Skin of body (tissue), 2 donors: ENCODE data around the gene HNRNPM. TPM values are rescaled to one million over a fixed set of nuclear protein-coding genes. Genes with fewer than 3 reads are reported as not detected.
A peak's percentile ranks its signal among the peaks of the same experiment; 100 is the strongest.
"Not testable (repeated sequence)": the region's sequence is repeated elsewhere in the genome, so short reads cannot be mapped to it uniquely, and the experiment has no call there.

ENCODE experiments used
- DNase-seq: peaks from one replicate; lab custom pipeline; 2025; lab: John Stamatoyannopoulos, UW
- total RNA-seq: library from RNA; depleted of rRNA; stranded (reverse); fragments of >200 nt; gene quantifications from one replicate; pipeline ENCODE4 v1.2.3, GENCODE V29; 2014

HNRNPM gene
- 94.2 TPM for total RNA-seq

GRCh38 chr19:8444677-8445487, at the start of gene HNRNPM:
HNRNPM (plus strand) TSS chr19:8444975; CDS start chr19:8444999, 24 bp downstream.
- DNase-seq, result peak; percentile 94

GRCh38 chr19:8395621-8396082, 49.1 kb upstream of the HNRNPM start:
- DNase-seq, result no peak

- no peak for DNase-seq
Measured at GRCh38 chr19:8396185-8396562, 48.6 kb upstream of the HNRNPM start.

DNA sequence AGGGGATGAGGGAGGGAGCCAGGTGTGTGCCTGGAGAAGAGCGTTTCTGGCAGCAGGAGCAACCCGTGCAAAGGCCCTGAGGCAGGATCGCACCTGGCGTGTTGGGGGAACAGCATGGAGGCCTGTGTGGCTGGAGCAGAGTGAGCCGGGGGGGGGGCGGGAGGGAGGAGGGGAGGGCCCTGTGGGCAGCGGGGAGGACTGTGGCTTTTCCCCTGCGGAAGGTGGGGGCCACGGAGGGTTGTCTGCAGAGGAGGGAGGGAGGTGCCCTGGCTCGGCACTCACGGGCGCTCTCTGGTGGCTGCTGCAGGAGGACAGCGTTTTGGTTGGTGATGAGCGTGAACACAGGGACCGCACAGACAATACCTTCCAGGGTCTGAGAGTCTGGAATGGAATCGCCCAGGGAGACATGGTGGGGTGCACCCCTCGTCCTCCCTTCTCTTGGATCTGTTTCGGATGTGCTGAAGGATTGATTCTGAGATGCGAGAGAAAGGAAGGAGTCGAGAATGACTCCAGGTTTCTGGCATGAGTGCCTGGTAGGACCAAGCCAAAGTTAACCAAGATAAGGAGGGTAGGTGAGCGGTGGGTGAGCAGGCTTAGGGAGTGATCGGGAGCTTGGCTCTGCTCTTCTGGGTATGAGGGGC, 48.1 kb upstream of the HNRNPM start:
- peak; percentile 22 for DNase-seq

GRCh38 chr19:8397271-8397670, 47.5 kb upstream of the HNRNPM start:
- no peak for DNase-seq

GRCh38 chr19:8397746-8398310, 46.9 kb upstream of the HNRNPM start:
- DNase-seq, result no peak

DNA sequence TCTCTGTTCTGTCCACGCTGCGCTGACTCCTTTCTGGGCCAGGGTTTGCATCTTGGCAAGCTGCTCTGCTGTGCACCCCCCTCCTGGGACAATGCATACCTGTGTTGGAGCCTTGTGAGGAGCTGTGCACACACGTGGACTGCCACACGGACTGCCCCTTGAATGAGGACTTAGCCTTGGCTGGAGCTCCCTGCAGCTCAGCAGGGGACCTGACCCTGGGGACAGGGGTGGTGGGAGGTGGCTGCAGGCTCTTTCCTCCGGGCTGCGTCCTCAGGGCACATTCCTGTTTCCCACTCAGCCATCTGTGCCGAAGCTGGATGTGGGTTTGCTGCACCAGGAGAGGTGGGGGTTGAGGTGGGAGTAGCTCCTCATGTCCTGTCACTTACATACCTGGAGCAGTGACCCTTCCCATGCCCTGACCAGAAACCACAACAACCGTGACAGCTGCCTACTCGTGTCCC, 46.4 kb upstream of the HNRNPM start:
- DNase-seq, result no peak

DNA sequence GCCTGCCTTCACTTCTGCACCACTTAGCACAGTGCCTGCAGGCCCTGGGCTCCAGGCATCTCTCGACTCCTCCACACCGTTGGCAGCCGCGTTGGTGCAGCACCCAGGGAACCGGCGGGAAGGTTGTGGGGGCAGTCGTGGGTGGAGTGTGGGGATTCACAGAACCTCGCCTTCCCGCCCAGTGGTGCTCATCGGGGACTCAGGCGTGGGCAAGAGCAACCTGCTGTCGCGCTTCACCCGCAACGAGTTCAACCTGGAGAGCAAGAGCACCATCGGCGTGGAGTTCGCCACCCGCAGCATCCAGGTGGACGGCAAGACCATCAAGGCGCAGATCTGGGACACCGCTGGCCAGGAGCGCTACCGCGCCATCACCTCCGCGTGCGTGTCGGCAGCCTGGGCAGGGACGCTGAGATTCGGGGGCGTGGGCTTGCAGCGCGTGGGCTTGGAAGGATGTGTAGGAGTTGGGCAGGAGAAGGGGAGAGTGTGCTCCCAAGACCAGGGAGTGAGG, 45.0 kb upstream of the HNRNPM start:
- no peak for DNase-seq

- no peak for DNase-seq
Measured at GRCh38 chr19:8401981-8402411, 42.8 kb upstream of the HNRNPM start.

GRCh38 chr19:8403098-8403819, 41.5 kb upstream of the HNRNPM start:
- no peak for DNase-seq

- DNase-seq, result no peak
Measured at GRCh38 chr19:8403820-8404109, 41.0 kb upstream of the HNRNPM start.

DNA sequence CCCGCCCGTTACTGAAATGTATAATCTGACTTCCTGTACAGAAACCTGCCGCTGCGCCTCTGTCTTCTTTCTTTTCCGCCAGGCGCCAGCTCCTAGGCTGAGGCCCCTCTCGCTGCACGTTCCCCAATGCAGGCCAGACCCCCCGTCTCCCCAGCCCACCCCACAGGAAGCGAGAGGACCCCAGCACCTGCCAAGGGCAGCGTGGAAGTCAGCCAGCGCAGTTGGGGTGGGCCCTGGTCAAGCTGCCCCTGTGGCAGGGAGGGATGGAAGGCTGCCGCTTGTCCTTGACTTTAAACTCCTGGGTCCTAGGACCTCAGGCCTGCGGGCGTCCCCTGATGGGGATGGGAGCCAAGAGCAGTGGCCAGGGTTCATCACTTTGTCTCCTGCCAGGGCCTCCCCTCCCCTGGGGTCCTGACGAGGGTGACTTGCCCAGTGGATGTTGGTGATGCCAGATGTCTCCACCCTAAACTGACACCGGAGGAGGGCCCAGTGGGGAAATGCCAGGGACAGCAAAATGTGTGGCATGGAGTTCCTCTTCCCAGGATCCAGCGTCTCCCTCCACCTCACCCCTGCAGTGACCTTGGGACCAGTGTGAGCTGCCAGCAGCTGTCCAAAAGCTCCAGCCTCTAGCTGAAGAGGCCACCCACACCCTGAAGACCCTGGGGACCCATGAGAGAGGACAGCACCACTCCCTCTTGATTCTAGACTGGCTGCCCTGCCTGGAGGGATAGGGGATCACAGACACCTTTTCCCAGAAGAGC, 40.2 kb upstream of the HNRNPM start:
- DNase-seq, result no peak

GRCh38 chr19:8410718-8411117, 34.1 kb upstream of the HNRNPM start:
- not testable (repeated sequence) for DNase-seq

- DNase-seq, result peak; percentile 95
Measured at GRCh38 chr19:8412783-8413628, 31.8 kb upstream of the HNRNPM start, which contains the start of gene MARCHF2. MARCHF2 (plus strand) TSS chr19:8413305; CDS start chr19:8421841, 8,536 bp downstream.

DNA sequence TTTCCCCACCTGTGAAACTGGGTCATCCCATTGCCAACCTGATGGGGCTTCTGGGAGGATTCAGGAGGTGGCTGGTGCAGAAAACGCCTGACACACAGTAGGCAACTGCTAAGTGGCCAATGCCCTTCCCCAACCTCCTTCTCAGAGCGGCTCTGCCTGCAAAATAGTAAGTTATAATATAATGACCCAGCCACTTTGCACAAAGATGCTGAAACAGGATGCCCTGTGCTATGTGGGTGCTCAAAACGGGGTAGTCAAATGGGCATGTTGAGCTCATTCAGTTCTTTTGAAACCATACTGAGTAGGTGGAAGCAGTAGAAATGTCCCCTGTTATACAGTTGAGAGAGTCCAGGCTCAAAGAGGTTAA, 31.2 kb upstream of the HNRNPM start:
- DNase-seq, result no peak

DNA sequence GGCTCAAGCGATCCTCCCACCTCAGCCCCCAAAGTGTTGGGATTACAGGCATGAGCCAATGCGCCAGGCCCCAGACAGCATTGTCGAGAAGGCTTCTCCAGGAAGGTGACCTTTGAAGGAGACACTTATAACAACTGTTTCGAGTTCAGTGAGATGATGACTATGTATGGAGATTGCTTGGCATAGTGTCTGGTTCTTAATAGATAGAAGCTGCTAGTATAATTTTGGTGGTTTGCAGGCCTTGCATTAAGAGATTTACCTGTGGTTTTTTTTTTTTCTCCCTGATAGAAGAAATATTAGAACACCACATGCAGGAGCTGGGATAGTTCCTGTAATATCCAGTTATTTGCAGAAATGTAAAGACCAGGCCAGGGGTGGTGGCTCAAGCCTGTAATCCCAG, 28.0 kb upstream of the HNRNPM start:
- DNase-seq, result no peak

- DNase-seq, result no peak
Measured at GRCh38 chr19:8421484-8422461, 23.0 kb upstream of the HNRNPM start.

DNA sequence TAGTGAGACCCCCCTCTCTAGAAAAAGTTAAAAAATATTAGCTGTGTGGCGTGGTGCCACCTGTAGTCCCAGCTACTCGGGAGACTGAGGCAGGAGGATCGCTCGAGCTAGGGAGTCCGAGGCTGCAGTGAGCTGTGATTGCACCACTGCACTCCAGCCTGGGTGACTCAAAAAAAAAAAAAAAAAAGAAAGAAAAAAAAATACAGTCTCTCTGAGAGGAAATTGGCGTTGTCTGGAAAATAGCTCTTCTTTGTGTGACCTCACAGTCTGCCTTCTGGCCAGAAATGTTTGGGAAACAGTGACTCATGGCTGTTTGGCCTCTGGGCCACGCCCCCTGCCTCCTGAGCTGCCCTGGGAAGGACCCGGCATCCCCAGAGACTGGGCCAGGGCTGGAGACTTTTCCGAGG, 21.0 kb upstream of the HNRNPM start:
- peak; percentile 81 for DNase-seq

GRCh38 chr19:8425331-8425730, 19.4 kb upstream of the HNRNPM start:
- DNase-seq, result not testable (repeated sequence)
